ENCODE data around the gene OR2T12. TPM values are rescaled to one million over a fixed set of nuclear protein-coding genes. Genes with fewer than 3 reads are reported as not detected.

OR2T12 gene
- total RNA-seq, 1 donor from 2014 or later: not detected

Other genes with a start within 250 kb of the OR2T12 start
- gene OR2L13, start 208.2 kb downstream of the OR2T12 start, total RNA-seq: not detected in 2 replicates
- gene OR2M5, start 158.3 kb downstream of the OR2T12 start, total RNA-seq: not detected in 2 replicates
- gene OR2M2, start 128.6 kb downstream of the OR2T12 start, total RNA-seq: not detected in 2 replicates
- gene OR2M3, start 106.2 kb downstream of the OR2T12 start, total RNA-seq: not detected in 2 replicates
- not detected in 2 replicates for gene OR2M4, start 72.0 kb downstream of the OR2T12 start, total RNA-seq
- not detected in 2 replicates for gene OR2T33, start 25.4 kb downstream of the OR2T12 start, total RNA-seq
- not detected in 2 replicates for gene OR2M7, start 21.1 kb upstream of the OR2T12 start, total RNA-seq
- not detected in 2 replicates for gene OR14C36, start 45.4 kb upstream of the OR2T12 start, total RNA-seq
- gene OR2T4, start 58.2 kb upstream of the OR2T12 start, total RNA-seq: not detected in 2 replicates
- not detected in 2 replicates for gene OR2T6, start 72.3 kb upstream of the OR2T12 start, total RNA-seq
- not detected in 2 replicates for gene OR2T1, start 99.6 kb upstream of the OR2T12 start, total RNA-seq
- not detected in 2 replicates for gene OR2T2, start 142.2 kb upstream of the OR2T12 start, total RNA-seq
- gene OR2T3, start 169.9 kb upstream of the OR2T12 start, total RNA-seq: not detected in 2 replicates
- not detected in 2 replicates for gene OR2T5, start 185.2 kb upstream of the OR2T12 start, total RNA-seq
- gene OR2G6, start 204.6 kb upstream of the OR2T12 start, total RNA-seq: not detected in 2 replicates

All from activated T-helper 1 cell treated with anti-CD3 and anti-CD28 coated beads, Interleukin-12 subunit alpha, Interleukin-12 subunit beta, Interleukin-2, Interleukin-4 antibody, amounts not matched to agents 30 ng/mL and 10 ng/mL and 1 ng/mL, durations not matched to agents 14 hours and 24 hours and 36 hours (primary cell).